Epithelial cell of esophagus (primary cell): ENCODE results near the gene CD53.

Source experiments
- DNase-seq: peaks from one replicate; pipeline ENCODE4 v3.0.0; 2010; ENCODE audit warnings: low read depth
- H3K4me3 ChIP-seq: 2 replicates; pipeline ENCODE4 v1.5.1; 2011; ENCODE audit warnings: mild to moderate bottlenecking, low read length, control low read depth
- CTCF ChIP-seq: IDR thresholded peaks from 2 replicates; pipeline ENCODE4 v1.5.1; 2011; ENCODE audit warnings: low read depth, mild to moderate bottlenecking, low read length, control low read depth, inconsistent platforms; ENCODE audit not compliant: insufficient read depth; ENCODE audit errors: missing control alignments

CD53 gene

GRCh38 chr1:110936567-110936966 is 63.6 kb downstream of the CD53 start:
- DNase-seq = no peak
- no peak overlapping the region for H3K4me3 ChIP-seq
- no peak for TF ChIP-seq CTCF

GRCh38 chr1:110944806-110945205 is 71.9 kb downstream of the CD53 start:
- no peak overlapping the region for H3K4me3 ChIP-seq
- no peak for DNase-seq
- TF ChIP-seq CTCF = no peak

GRCh38 chr1:110945626-110946025 is 72.7 kb downstream of the CD53 start:
- no peak overlapping the region for H3K4me3 ChIP-seq
- no peak for TF ChIP-seq CTCF
- DNase-seq = peak; percentile 20

GRCh38 chr1:110948038-110948810 is 75.3 kb downstream of the CD53 start:
- peak; percentile 44 for DNase-seq
- no peak for TF ChIP-seq CTCF
- H3K4me3 ChIP-seq = no peak overlapping the region
